Lower lobe of right lung (tissue), 2 donors: Measurements from ENCODE around the gene CFAP410. TPM values are rescaled to one million over a fixed set of nuclear protein-coding genes. Genes with fewer than 3 reads are reported as not detected.
A peak's percentile ranks its signal among the peaks of the same experiment; 100 is the strongest.

Experiments used
- ATAC-seq, 2 donors: fragments of 200-7000 bp; cut with Tn5 transposase; one replicate each; pipeline ENCODE4 v1.9.1; 2020 to 2022; ENCODE audit warnings: mild to moderate bottlenecking in 2 of 2, moderate library complexity in 2 of 2
- DNase-seq: peaks from one replicate; pipeline ENCODE4 v3.0.0-alpha.2; 2020
- H3K27ac ChIP-seq: fragments of 200-600 bp; one replicate; pipeline ENCODE4 v1.8.0; 2022
- H3K27me3 ChIP-seq: fragments of 200-600 bp; one replicate; pipeline ENCODE4 v1.8.0; 2022; ENCODE audit warnings: low read depth
- H3K36me3 ChIP-seq: fragments of 200-600 bp; one replicate; pipeline ENCODE4 v1.8.0; 2022; ENCODE audit warnings: mild to moderate bottlenecking
- H3K4me1 ChIP-seq: fragments of 200-600 bp; one replicate; pipeline ENCODE4 v1.8.0; 2022
- H3K4me3 ChIP-seq: fragments of 200-600 bp; one replicate; pipeline ENCODE4 v1.8.0; 2022; ENCODE audit warnings: mild to moderate bottlenecking
- H3K9me3 ChIP-seq: fragments of 200-600 bp; one replicate; pipeline ENCODE4 v1.8.0; 2022
- CTCF ChIP-seq: fragments of 200-600 bp; IDR thresholded peaks from one replicate; pipeline ENCODE4 v1.8.0; 2022; ENCODE audit warnings: antibody characterized with exemption, mild to moderate bottlenecking
- intact Hi-C: fragments of 100-400 bp; cut with DNase I; formaldehyde crosslinking; loops from one replicate; pipeline ENCODE4 v1.11.0; 2022
- total RNA-seq: library from RNA; stranded (reverse); fragmentation: NEBNext Ultra II Directional; extraction: Animal tissue kit (Norgen Biotek cat#: 25700); gene quantifications from one replicate; pipeline ENCODE4 v1.2.1, GENCODE V29; 2021
- donor health status: DM: no; HTN: yes; CAD: no; lungs with severe emphysema.

CFAP410 gene
- total RNA-seq, 1 donor from 2014 or later = 20.3 TPM

GRCh38 chr21:44301141-44301540 lies 38.0 kb downstream of the CFAP410 start:
- no peak for TF ChIP-seq CTCF
- no peak for DNase-seq
- Histone ChIP-seq H3K27me3 (no peaks in the 10 kb centered on the region), H3K27ac (peak overlapping the region; percentile 95), H3K4me3 (peak overlapping the region; percentile 78), H3K9me3 (no peaks in the 10 kb centered on the region), H3K4me1 (peaks cover 68% of the 10 kb centered on the region), H3K36me3 (no peaks in the 10 kb centered on the region)
- intact Hi-C loops = no loop called here
- ATAC-seq = no peak

- TF ChIP-seq CTCF = no peak
Observed at GRCh38 chr21:44300262-44300959, 38.8 kb downstream of the CFAP410 start.

GRCh38 chr21:44299458-44300261 lies 39.5 kb downstream of the CFAP410 start, which contains the start of gene PFKL:
Gene PFKL, plus strand, starts transcription at chr21:44300053. Its CDS starts 53 bp downstream, at chr21:44300106.
- DNase-seq (peak; percentile 80), ATAC-seq (peak; percentile 78 to 83)
- H3K4me3 ChIP-seq = peak within 1 kb of the TSS; percentile 78
- no peaks in the 10 kb centered on the region for H3K9me3 ChIP-seq
- intact Hi-C loops = no loop called here
- H3K27me3 ChIP-seq = no peaks in the 10 kb centered on the region
- H3K4me1 ChIP-seq = peaks cover 64% of the 10 kb centered on the region
- peak within 1 kb of the TSS; percentile 95 for H3K27ac ChIP-seq
- no peak for TF ChIP-seq CTCF
- H3K36me3 ChIP-seq = no peaks in the 10 kb centered on the region

More at GRCh38 chr21:44300262-44300959, 38.8 kb downstream of the CFAP410 start:
- peaks cover 66% of the 10 kb centered on the region for H3K4me1 ChIP-seq
- ATAC-seq (peak; percentile 74 to 82), DNase-seq (peak; percentile 88)
- no peaks in the 10 kb centered on the region for H3K9me3 ChIP-seq
- H3K4me3 ChIP-seq = peak overlapping the region; percentile 78
- intact Hi-C loops = no loop called here
- peak overlapping the region; percentile 95 for H3K27ac ChIP-seq
- no peaks in the 10 kb centered on the region for H3K36me3 ChIP-seq
- no peaks in the 10 kb centered on the region for H3K27me3 ChIP-seq

- no peak for TF ChIP-seq CTCF
- Histone ChIP-seq H3K36me3 (no peaks in the 10 kb centered on the region), H3K27ac (peak overlapping the region; percentile 95), H3K27me3 (no peaks in the 10 kb centered on the region), H3K9me3 (no peaks in the 10 kb centered on the region), H3K4me1 (peaks cover 65% of the 10 kb centered on the region), H3K4me3 (peak overlapping the region; percentile 78)
- intact Hi-C loops = no loop called here
- DNase-seq = no peak
- no peak for ATAC-seq
Observed at GRCh38 chr21:44299085-44299457, 40.1 kb downstream of the CFAP410 start.

GRCh38 chr21:44298301-44298700 lies 40.9 kb downstream of the CFAP410 start:
- no peak for TF ChIP-seq CTCF

More at GRCh38 chr21:44298301-44298700, 40.9 kb downstream of the CFAP410 start:
- Histone ChIP-seq H3K36me3 (no peaks in the 10 kb centered on the region), H3K27ac (peak overlapping the region; percentile 53), H3K9me3 (no peaks in the 10 kb centered on the region), H3K4me1 (peaks cover 57% of the 10 kb centered on the region), H3K27me3 (no peaks in the 10 kb centered on the region), H3K4me3 (no peak overlapping the region)
- DNase-seq (no peak), ATAC-seq (no peak)
- intact Hi-C loops = no loop called here
